Mammary epithelial cell (primary cell): ENCODE measurements around the gene MXRA8.

Experiments used
- EZH2 ChIP-seq: IDR thresholded peaks from 2 replicates; pipeline ENCODE4 v1.6.1; 2012; ENCODE audit warnings: low read length, inconsistent platforms, borderline replicate concordance
- TF ChIP-seq, protein P1 (sequence below), 2 donors: IDR thresholded peaks in 1 of 2; conservative IDR thresholded peaks in 1 of 2; 2 replicates each; pipeline ENCODE4 v1.5.1; 2011 to 2012; ENCODE audit warnings: inconsistent platforms in 2 of 2, low read length in 2 of 2, mild to moderate bottlenecking in 2 of 2, control low read depth in 1 of 2, low read depth in 1 of 2; ENCODE audit not compliant: insufficient read depth in 1 of 2; ENCODE audit errors: extremely low read depth in 1 of 2

DNA sequence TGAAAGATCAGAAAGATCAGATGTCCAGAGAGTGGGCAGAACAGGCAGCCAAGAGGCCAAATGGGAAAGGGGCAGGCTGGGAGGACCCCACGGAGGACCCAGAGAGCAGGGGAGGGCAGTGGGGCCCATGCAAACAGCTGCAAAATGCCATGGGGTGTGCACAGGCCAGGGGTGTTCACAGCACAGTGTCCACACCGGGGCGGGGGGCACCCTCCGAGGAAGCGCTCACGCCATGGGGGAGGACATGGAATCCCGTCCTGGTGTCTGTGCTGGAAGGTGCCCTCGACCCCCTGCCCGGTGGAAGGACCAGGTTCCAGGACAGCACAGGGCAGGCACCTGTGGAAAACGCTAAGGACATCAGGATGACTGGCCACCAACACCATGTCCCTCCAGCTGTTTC, 35.4 kb downstream of the MXRA8 start:
- TF ChIP-seq, protein P1, sequence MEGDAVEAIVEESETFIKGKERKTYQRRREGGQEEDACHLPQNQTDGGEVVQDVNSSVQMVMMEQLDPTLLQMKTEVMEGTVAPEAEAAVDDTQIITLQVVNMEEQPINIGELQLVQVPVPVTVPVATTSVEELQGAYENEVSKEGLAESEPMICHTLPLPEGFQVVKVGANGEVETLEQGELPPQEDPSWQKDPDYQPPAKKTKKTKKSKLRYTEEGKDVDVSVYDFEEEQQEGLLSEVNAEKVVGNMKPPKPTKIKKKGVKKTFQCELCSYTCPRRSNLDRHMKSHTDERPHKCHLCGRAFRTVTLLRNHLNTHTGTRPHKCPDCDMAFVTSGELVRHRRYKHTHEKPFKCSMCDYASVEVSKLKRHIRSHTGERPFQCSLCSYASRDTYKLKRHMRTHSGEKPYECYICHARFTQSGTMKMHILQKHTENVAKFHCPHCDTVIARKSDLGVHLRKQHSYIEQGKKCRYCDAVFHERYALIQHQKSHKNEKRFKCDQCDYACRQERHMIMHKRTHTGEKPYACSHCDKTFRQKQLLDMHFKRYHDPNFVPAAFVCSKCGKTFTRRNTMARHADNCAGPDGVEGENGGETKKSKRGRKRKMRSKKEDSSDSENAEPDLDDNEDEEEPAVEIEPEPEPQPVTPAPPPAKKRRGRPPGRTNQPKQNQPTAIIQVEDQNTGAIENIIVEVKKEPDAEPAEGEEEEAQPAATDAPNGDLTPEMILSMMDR (conservative IDR thresholded peaks at IDR 0.05 in 1 of 2, IDR thresholded peaks at IDR 0.05 in 1 of 2; ENCODE audit: extremely low read depth in 1 of 2, insufficient read depth in 1 of 2, low read depth in 1 of 2, low read length in 2 of 2): no peak
- no peak for TF ChIP-seq EZH2
